Ascending aorta (tissue), 2 donors: ENCODE data around the gene RASL12. TPM values are rescaled to one million over a fixed set of nuclear protein-coding genes. Genes with fewer than 3 reads are reported as not detected.
"Not testable (repeated sequence)": the region's sequence is repeated elsewhere in the genome, so short reads cannot be mapped to it uniquely, and the experiment has no call there.

Experiments used
- DNase-seq, 2 donors: peaks; one replicate each; pipeline ENCODE4 v3.0.0-alpha.2; 2019; ENCODE audit warnings: low spot score in 2 of 2
- H3K27ac ChIP-seq, 2 donors: fragments of 200-600 bp; sonication (generic); one replicate each; pipeline ENCODE4 v1.5.1; 2016 to 2017; ENCODE audit warnings: mild to moderate bottlenecking in 1 of 2
- H3K27me3 ChIP-seq: fragments of 200-600 bp; sonication (generic); one replicate; pipeline ENCODE4 v1.5.1; 2017
- H3K36me3 ChIP-seq, 2 donors: fragments of 200-600 bp; sonication (generic); one replicate each; pipeline ENCODE4 v1.5.1; 2016
- H3K4me1 ChIP-seq, 2 donors: fragments of 200-600 bp; sonication (generic); one replicate each; pipeline ENCODE4 v1.5.1; 2016 to 2017; ENCODE audit warnings: mild to moderate bottlenecking in 1 of 2
- H3K4me3 ChIP-seq, 2 donors: fragments of 200-600 bp; sonication (generic); one replicate each; pipeline ENCODE4 v1.5.1; 2016 to 2017; ENCODE audit warnings: mild to moderate bottlenecking in 1 of 2
- H3K9me3 ChIP-seq, 2 donors: fragments of 200-600 bp; sonication (generic); one replicate each; pipeline ENCODE4 v1.5.1; 2016
- CTCF ChIP-seq, 3 experiments: fragments of 200-600 bp in 2 of 3; fragments of 450-650 bp in 1 of 3; sonication (generic) in 2 of 3; IDR thresholded peaks; one replicate each; pipeline ENCODE4 v1.5.1; 2016 to 2019; ENCODE audit warnings: antibody characterized with exemption in 3 of 3, mild to moderate bottlenecking in 1 of 3, moderate library complexity in 1 of 3
- intact Hi-C: fragments of 100-400 bp; cut with DNase I; formaldehyde crosslinking; loops from one replicate; pipeline ENCODE4 v1.15.1; 2023
- total RNA-seq: library from RNA; depleted of rRNA; stranded (reverse); fragments of >200 nt; gene quantifications from one replicate; pipeline ENCODE4 v1.1.0, GENCODE V29; 2016

The RASL12 gene
- total RNA-seq, 1 donor from 2014 or later = 187 TPM

- no peak for DNase-seq
- intact Hi-C loops = loop anchor here (5.0 kb wide), 1 partner anchor 142 kb away; the partner anchor contains the start of gene CLPX
- H3K27me3 ChIP-seq = no peaks in the 10 kb centered on the region
- H3K36me3 ChIP-seq = peaks cover 0 to 22% of the 10 kb centered on the region in 2 donors
- H3K4me1 ChIP-seq = peaks cover 0 to 3% of the 10 kb centered on the region in 2 donors
- H3K9me3 ChIP-seq = no peaks in the 10 kb centered on the region
- no peak within 1 kb of the TSS for H3K4me3 ChIP-seq
- TF ChIP-seq CTCF (IDR thresholded peaks at IDR 0.05) = no peak
- peak within 1 kb of the TSS in 1 of 2 donors; percentile 17 for H3K27ac ChIP-seq
Measured at GRCh38 chr15:65044724-65045481, 22.9 kb downstream of the RASL12 start, which contains the start of gene SLC51B. TSS of gene SLC51B (plus strand) at chr15:65045387. CDS start at chr15:65050005, 4,618 bp downstream.

GRCh38 chr15:65044218-65044617 lies 23.6 kb downstream of the RASL12 start:
- H3K4me3 ChIP-seq, H3K4me1 ChIP-seq, DNase-seq, H3K27me3 ChIP-seq, intact Hi-C loops, H3K9me3 ChIP-seq: not testable (repeated sequence)
- Histone ChIP-seq H3K27ac (peak overlapping the region in 1 of 2 donors; percentile 17), H3K36me3 (peaks cover 0 to 22% of the 10 kb centered on the region in 2 donors)

- intact Hi-C loops = no loop called here
- no peak for TF ChIP-seq CTCF (IDR thresholded peaks at IDR 0.05)
- Histone ChIP-seq H3K27me3 (no peaks in the 10 kb centered on the region), H3K36me3 (peaks cover 0 to 22% of the 10 kb centered on the region in 2 donors), H3K9me3 (no peaks in the 10 kb centered on the region), H3K4me3 (no peak overlapping the region), H3K27ac (peak overlapping the region in 1 of 2 donors; percentile 21), H3K4me1 (no peaks in the 10 kb centered on the region)
- DNase-seq = no peak
Measured at GRCh38 chr15:65042776-65043327, 24.9 kb downstream of the RASL12 start.

- TF ChIP-seq CTCF (IDR thresholded peaks at IDR 0.05) = no peak
- DNase-seq = no peak
- Histone ChIP-seq H3K27ac (no peak overlapping the region), H3K4me3 (no peak overlapping the region), H3K4me1 (no peaks in the 10 kb centered on the region), H3K36me3 (peaks cover 0 to 18% of the 10 kb centered on the region in 2 donors), H3K27me3 (no peaks in the 10 kb centered on the region), H3K9me3 (no peaks in the 10 kb centered on the region)
- intact Hi-C loops = no loop called here
Measured at GRCh38 chr15:65041787-65042186, 26.0 kb downstream of the RASL12 start.

GRCh38 chr15:65040461-65040860 lies 27.3 kb downstream of the RASL12 start:
- H3K27ac ChIP-seq = no peak overlapping the region
- TF ChIP-seq CTCF (IDR thresholded peaks at IDR 0.05) = no peak
- no peak for DNase-seq
- H3K9me3 ChIP-seq = no peaks in the 10 kb centered on the region
- no peaks in the 10 kb centered on the region for H3K4me1 ChIP-seq
- peaks cover 0 to 11% of the 10 kb centered on the region in 2 donors for H3K36me3 ChIP-seq
- no peak overlapping the region for H3K4me3 ChIP-seq
- no peaks in the 10 kb centered on the region for H3K27me3 ChIP-seq
- intact Hi-C loops = no loop called here

- no peak for DNase-seq
- intact Hi-C loops = loop anchor here (10.0 kb wide), 1 partner anchor 236 kb away; no protein-coding TSS in a partner anchor
- H3K27me3 ChIP-seq = no peaks in the 10 kb centered on the region
- no peak for TF ChIP-seq CTCF (IDR thresholded peaks at IDR 0.05)
- no peaks in the 10 kb centered on the region for H3K4me1 ChIP-seq
- H3K9me3 ChIP-seq = no peaks in the 10 kb centered on the region
- H3K4me3 ChIP-seq = no peak overlapping the region
- H3K36me3 ChIP-seq = no peaks in the 10 kb centered on the region
- H3K27ac ChIP-seq = no peak overlapping the region
Measured at GRCh38 chr15:65038836-65039235, 29.0 kb downstream of the RASL12 start.
